H9 (cell line): ENCODE data around the gene KLRK1. TPM values are rescaled to one million over a fixed set of nuclear protein-coding genes. Genes with fewer than 3 reads are reported as not detected.

Experiments used
- DNase-seq: peaks from one replicate; pipeline ENCODE4 v3.0.0-alpha.2; 2017
- H2AFZ ChIP-seq: one replicate; pipeline ENCODE4 v1.6.1; 2013; ENCODE audit warnings: mild to moderate bottlenecking, low read length, control low read depth, moderate library complexity
- H2AK5ac ChIP-seq: 2 replicates; pipeline ENCODE4 v1.6.1; 2013; ENCODE audit warnings: low read length, control low read depth, mixed read lengths; ENCODE audit not compliant: insufficient read length
- H2BK120ac ChIP-seq: one replicate; pipeline ENCODE4 v1.6.1; 2013; ENCODE audit warnings: low read depth, mild to moderate bottlenecking, low read length, control low read depth, inconsistent platforms; ENCODE audit not compliant: poor library complexity, severe bottlenecking
- H2BK12ac ChIP-seq: 2 replicates; pipeline ENCODE4 v1.6.1; 2013; ENCODE audit warnings: low read length, control low read depth, mixed read lengths, low read depth; ENCODE audit not compliant: insufficient read length
- H2BK15ac ChIP-seq: 2 replicates; pipeline ENCODE4 v1.6.1; 2013; ENCODE audit warnings: low read depth, low read length, control low read depth
- H2BK20ac ChIP-seq: one replicate; pipeline ENCODE4 v1.6.1; 2013; ENCODE audit warnings: low read depth, mild to moderate bottlenecking, low read length, control low read depth, inconsistent platforms; ENCODE audit not compliant: poor library complexity, severe bottlenecking
- H2BK5ac ChIP-seq: 2 replicates; pipeline ENCODE4 v1.6.1; 2013; ENCODE audit warnings: low read length, control low read depth, mixed read lengths; ENCODE audit not compliant: insufficient read length
- H3K14ac ChIP-seq: 2 replicates; pipeline ENCODE4 v1.6.1; 2013; ENCODE audit warnings: low read length, control low read depth; ENCODE audit not compliant: insufficient read depth
- H3K18ac ChIP-seq: 2 replicates; pipeline ENCODE4 v1.6.1; 2013; ENCODE audit warnings: low read depth, mild to moderate bottlenecking, mixed read lengths, low read length, control low read depth; ENCODE audit not compliant: insufficient read length
- H3K23ac ChIP-seq: 2 replicates; pipeline ENCODE4 v1.6.1; 2013; ENCODE audit warnings: low read length, control low read depth, mixed read lengths, low read depth; ENCODE audit not compliant: insufficient read length
- H3K23me2 ChIP-seq: 2 replicates; pipeline ENCODE4 v1.6.1; 2013; ENCODE audit warnings: low read depth, mild to moderate bottlenecking, mixed read lengths, low read length, control low read depth; ENCODE audit not compliant: insufficient read length, poor library complexity, severe bottlenecking
- H3K27ac ChIP-seq: 2 replicates; pipeline ENCODE4 v1.5.1; 2013; ENCODE audit warnings: low read length, control low read depth, mixed read lengths, low read depth; ENCODE audit not compliant: insufficient read length
- H3K27me3 ChIP-seq: 2 replicates; pipeline ENCODE4 v1.6.1; 2013; ENCODE audit warnings: low read length, control low read depth, inconsistent platforms; ENCODE audit not compliant: insufficient read depth
- H3K4ac ChIP-seq: 2 replicates; pipeline ENCODE4 v1.6.1; 2013; ENCODE audit warnings: low read depth, mild to moderate bottlenecking, control low read depth, inconsistent platforms, low read length, moderate library complexity
- H3K4me1 ChIP-seq: 2 replicates; pipeline ENCODE4 v1.6.1; 2013; ENCODE audit warnings: low read length, control low read depth, inconsistent platforms; ENCODE audit not compliant: insufficient read depth
- H3K4me2 ChIP-seq: 2 replicates; pipeline ENCODE4 v1.6.1; 2013; ENCODE audit warnings: low read length, control low read depth, mixed read lengths; ENCODE audit not compliant: insufficient read length, insufficient read depth
- H3K56ac ChIP-seq: 2 replicates; pipeline ENCODE4 v1.6.1; 2013; ENCODE audit warnings: low read depth, mild to moderate bottlenecking, mixed read lengths, low read length, control low read depth; ENCODE audit not compliant: insufficient read length
- H3K79me1 ChIP-seq: 2 replicates; pipeline ENCODE4 v1.6.1; 2013; ENCODE audit warnings: low read depth, mild to moderate bottlenecking, moderate library complexity, low read length, control low read depth, inconsistent platforms; ENCODE audit not compliant: insufficient read depth, poor library complexity, severe bottlenecking
- H3K79me2 ChIP-seq: 2 replicates; pipeline ENCODE4 v1.6.1; 2013; ENCODE audit warnings: low read length, control low read depth, inconsistent platforms; ENCODE audit not compliant: insufficient read depth
- H3K9ac ChIP-seq: 2 replicates; pipeline ENCODE4 v1.6.1; 2013; ENCODE audit warnings: low read length, control low read depth, mixed read lengths; ENCODE audit not compliant: insufficient read length; ENCODE audit errors: extremely low read depth
- H3K9me3 ChIP-seq: one replicate; pipeline ENCODE4 v1.6.1; 2013; ENCODE audit warnings: low read depth, low read length, inconsistent platforms; ENCODE audit not compliant: control insufficient read depth
- H3T11ph ChIP-seq: one replicate; pipeline ENCODE4 v1.6.1; 2013; ENCODE audit warnings: mild to moderate bottlenecking, low read length, control low read depth, inconsistent platforms
- H4K20me1 ChIP-seq: one replicate; pipeline ENCODE4 v1.6.1; 2013; ENCODE audit not compliant: control insufficient read depth, insufficient read length, insufficient read depth
- H4K5ac ChIP-seq: 2 replicates; pipeline ENCODE4 v1.6.1; 2013; ENCODE audit warnings: low read depth, mild to moderate bottlenecking, mixed read lengths, low read length, control low read depth; ENCODE audit not compliant: insufficient read length
- H4K8ac ChIP-seq: replicated peaks from 2 replicates; pipeline ENCODE4 v1.6.1; 2013; ENCODE audit warnings: low read length, control low read depth, mixed read lengths, low read depth; ENCODE audit not compliant: insufficient read length
- H4K91ac ChIP-seq: 2 replicates; pipeline ENCODE4 v1.6.1; 2013; ENCODE audit warnings: low read depth, mild to moderate bottlenecking, moderate library complexity, mixed read lengths, low read length, control low read depth; ENCODE audit not compliant: insufficient read length
- H3K27ac Mint-ChIP-seq, 3 experiments: 2 replicates in 2 of 3; 3 replicates in 1 of 3; pipeline ENCODE4 v1.8.0; 2020 to 2021; ENCODE audit warnings: mixed read lengths in 3 of 3, mild to moderate bottlenecking in 1 of 3, moderate library complexity in 1 of 3
- H3K27me3 Mint-ChIP-seq: 2 replicates; pipeline ENCODE4 v1.8.0; 2021; ENCODE audit warnings: low read depth, mild to moderate bottlenecking, moderate library complexity, mixed read lengths
- H3K36me3 Mint-ChIP-seq, 3 experiments: 2 replicates in 2 of 3; 3 replicates in 1 of 3; pipeline ENCODE4 v1.8.0; 2020 to 2021; ENCODE audit warnings: low read depth in 3 of 3, mixed read lengths in 3 of 3; ENCODE audit not compliant: insufficient read depth in 1 of 3
- H3K4me1 Mint-ChIP-seq, 2 experiments: 2 replicates each; pipeline ENCODE4 v1.8.0; 2020; ENCODE audit warnings: mixed read lengths in 2 of 2
- H3K4me3 Mint-ChIP-seq, 2 experiments: 2 replicates in 1 of 2; 3 replicates in 1 of 2; pipeline ENCODE4 v1.8.0; 2020 to 2021; ENCODE audit warnings: mild to moderate bottlenecking in 2 of 2, mixed read lengths in 2 of 2, moderate library complexity in 1 of 2
- H3K9me3 Mint-ChIP-seq, 2 experiments: 2 replicates in 1 of 2; 3 replicates in 1 of 2; pipeline ENCODE4 v1.8.0; 2020; ENCODE audit warnings: mild to moderate bottlenecking in 2 of 2, mixed read lengths in 2 of 2, moderate library complexity in 1 of 2
- CTCF ChIP-seq: fragments of 200-600 bp; sonication (generic); conservative IDR thresholded peaks from 3 replicates; pipeline ENCODE4 v1.8.0; 2021; ENCODE audit warnings: antibody characterized with exemption, mild to moderate bottlenecking
- WGBS: extraction: QIAGEN DNeasy Blood & Tissue Kit; methylation state at CpG from one replicate; pipeline ENCODE4 v1.1.7; 2013; ENCODE audit warnings: missing lambda C conversion rate, low lambda C conversion rate, mixed read lengths; ENCODE audit not compliant: insufficient read length; ENCODE audit errors: extremely low coverage; 5-methylcytosine and 5-hydroxymethylcytosine counted together
- total RNA-seq: library from RNA; stranded (reverse); gene quantifications from 2 replicates; pipeline ENCODE4 v1.2.1, GENCODE V29; 2021

Gene KLRK1
- total RNA-seq, 1 experiment from 2014 or later, result not detected

GRCh38 chr12:10384191-10384590 lies 5.7 kb downstream of the KLRK1 start:
- H2BK20ac ChIP-seq, result no peak overlapping the region
- no peaks in the 10 kb centered on the region for H4K20me1 ChIP-seq
- no peak overlapping the region for H3K4ac ChIP-seq
- no peak overlapping the region for H4K5ac ChIP-seq
- H3K18ac ChIP-seq, result no peak overlapping the region
- no peak overlapping the region for H2BK15ac ChIP-seq
- H2BK5ac ChIP-seq, result no peak overlapping the region
- peaks cover 1 to 4% of the 10 kb centered on the region in 2 experiments; a peak in 2 of 5 replicates for H3K9me3 Mint-ChIP-seq
- TF ChIP-seq CTCF, result no peak
- H3K27me3 ChIP-seq, result no peaks in the 10 kb centered on the region
- no peaks in the 10 kb centered on the region for H3K79me2 ChIP-seq
- no peak overlapping the region for H2AK5ac ChIP-seq
- no peak overlapping the region for H4K91ac ChIP-seq
- no peak overlapping the region for H2BK120ac ChIP-seq
- no peak overlapping the region for H3T11ph ChIP-seq
- no peak overlapping the region for H4K8ac ChIP-seq
- H3K4me1 Mint-ChIP-seq, result no peaks in the 10 kb centered on the region
- H3K9ac ChIP-seq, result no peak overlapping the region
- no peak overlapping the region for H3K23ac ChIP-seq
- H3K27me3 Mint-ChIP-seq, result no peaks in the 10 kb centered on the region
- H3K9me3 ChIP-seq, result no peaks in the 10 kb centered on the region
- H3K4me3 Mint-ChIP-seq, result no peak overlapping the region
- H3K56ac ChIP-seq, result no peak overlapping the region
- H3K27ac Mint-ChIP-seq, result no peak overlapping the region
- H3K23me2 ChIP-seq, result no peaks in the 10 kb centered on the region
- no peak for DNase-seq
- H3K79me1 ChIP-seq, result no peaks in the 10 kb centered on the region
- H3K4me2 ChIP-seq, result no peak overlapping the region
- no peak overlapping the region for H3K14ac ChIP-seq
- no peaks in the 10 kb centered on the region for H3K4me1 ChIP-seq
- WGBS, result no CpG with 5 or more reads among the region's 3 CpGs
- no peaks in the 10 kb centered on the region for H3K36me3 Mint-ChIP-seq
- H3K27ac ChIP-seq, result no peak overlapping the region
- H2BK12ac ChIP-seq, result no peak overlapping the region
- H2AFZ ChIP-seq, result no peak overlapping the region
